Suprapubic skin (tissue), 4 donors: ENCODE data around the gene DNAH9. TPM values are rescaled to one million over a fixed set of nuclear protein-coding genes. Genes with fewer than 3 reads are reported as not detected.
A peak's percentile ranks its signal among the peaks of the same experiment; 100 is the strongest.

Experiments
- DNase-seq, 2 donors: peaks; one replicate each; pipeline ENCODE4 v3.0.0-alpha.2; 2019; ENCODE audit warnings: low spot score in 2 of 2
- H3K27ac ChIP-seq: fragments of 200-600 bp; sonication (generic); one replicate; pipeline ENCODE4 v1.5.1; 2019
- H3K27me3 ChIP-seq: fragments of 200-600 bp; sonication (generic); one replicate; pipeline ENCODE4 v1.5.1; 2019
- H3K36me3 ChIP-seq: fragments of 200-600 bp; sonication (generic); one replicate; pipeline ENCODE4 v1.5.1; 2019
- H3K4me1 ChIP-seq: fragments of 200-600 bp; sonication (generic); one replicate; pipeline ENCODE4 v1.5.1; 2019
- H3K4me3 ChIP-seq: fragments of 200-600 bp; sonication (generic); one replicate; pipeline ENCODE4 v1.5.1; 2019; ENCODE audit warnings: mild to moderate bottlenecking
- H3K9me3 ChIP-seq: fragments of 200-600 bp; sonication (generic); one replicate; pipeline ENCODE4 v1.5.1; 2019
- CTCF ChIP-seq, 2 donors: fragments of 200-600 bp in 1 of 2; fragments of 450-650 bp in 1 of 2; sonication (generic) in 1 of 2; IDR thresholded peaks; one replicate each; pipeline ENCODE4 v1.5.1; 2016 to 2019; ENCODE audit warnings: antibody characterized with exemption in 2 of 2, mild to moderate bottlenecking in 1 of 2, moderate library complexity in 1 of 2
- EP300 ChIP-seq: sonication (generic); formaldehyde crosslinking; IDR thresholded peaks from one replicate; pipeline ENCODE4 v1.6.1; 2017; ENCODE audit warnings: antibody characterized with exemption
- POLR2A ChIP-seq, 2 donors: fragments of 450-650 bp; IDR thresholded peaks; one replicate each; pipeline ENCODE4 v1.6.1; 2017; ENCODE audit warnings: antibody characterized with exemption in 2 of 2, mild to moderate bottlenecking in 2 of 2, moderate library complexity in 2 of 2
- POLR2AphosphoS5 ChIP-seq, 3 donors: sonication (generic); formaldehyde crosslinking; IDR thresholded peaks; one replicate each; pipeline ENCODE4 v1.6.1; 2017; ENCODE audit warnings: antibody characterized with exemption in 3 of 3
- WGBS: methylation state at CpG from one replicate; pipeline ENCODE4 v1.1.5; 2018; 5-methylcytosine and 5-hydroxymethylcytosine counted together
- total RNA-seq, 4 donors: library from RNA; depleted of rRNA; stranded (reverse); fragments of >200 nt; gene quantifications; one replicate each; pipeline ENCODE4 v1.1.0, GENCODE V29; 2016

The DNAH9 gene
- total RNA-seq, 4 donors from 2014 or later, result 3.0 to 14.2 (median 4.1) TPM

- WGBS, result 91% methylated on average over 4 of the region's 4 CpGs
- TF ChIP-seq POLR2A (IDR thresholded peaks at IDR 0.05), result no peak
- no peak for TF ChIP-seq EP300
- TF ChIP-seq CTCF (IDR thresholded peaks at IDR 0.05), result no peak
- TF ChIP-seq POLR2AphosphoS5 (IDR thresholded peaks at IDR 0.05), result no peak
- H3K4me3 ChIP-seq, result no peak overlapping the region
- H3K9me3 ChIP-seq, result no peaks in the 10 kb centered on the region
- H3K27ac ChIP-seq, result no peak overlapping the region
- H3K27me3 ChIP-seq, result no peaks in the 10 kb centered on the region
- H3K4me1 ChIP-seq, result peaks cover 11% of the 10 kb centered on the region
- peaks cover 30% of the 10 kb centered on the region for H3K36me3 ChIP-seq
- DNase-seq, result no peak
These were observed 383.6 kb downstream of the DNAH9 start for GRCh38 chr17:11981862-11982261.

GRCh38 chr17:11986179-11986941 is 388.1 kb downstream of the DNAH9 start:
- DNase-seq, result no peak
- TF ChIP-seq EP300 (no peak), CTCF (IDR thresholded peaks at IDR 0.05) (no peak), POLR2AphosphoS5 (IDR thresholded peaks at IDR 0.05) (no peak), POLR2A (IDR thresholded peaks at IDR 0.05) (no peak)
- peaks cover 21% of the 10 kb centered on the region for H3K4me1 ChIP-seq
- H3K4me3 ChIP-seq, result no peak overlapping the region
- no peaks in the 10 kb centered on the region for H3K27me3 ChIP-seq
- H3K9me3 ChIP-seq, result no peaks in the 10 kb centered on the region
- 82% methylated on average over 4 of the region's 4 CpGs for WGBS
- H3K36me3 ChIP-seq, result peaks cover 27% of the 10 kb centered on the region
- peak overlapping the region; percentile 12 for H3K27ac ChIP-seq

GRCh38 chr17:11986942-11987329 is 388.7 kb downstream of the DNAH9 start:
- Histone ChIP-seq H3K36me3 (peaks cover 31% of the 10 kb centered on the region), H3K9me3 (no peaks in the 10 kb centered on the region), H3K4me3 (no peak overlapping the region), H3K27ac (peak overlapping the region; percentile 12), H3K27me3 (no peaks in the 10 kb centered on the region), H3K4me1 (peaks cover 21% of the 10 kb centered on the region)
- 22% methylated on average over 5 of the region's 5 CpGs for WGBS
- TF ChIP-seq EP300, result no peak
- TF ChIP-seq CTCF (IDR thresholded peaks at IDR 0.05), result peak; percentile 41 to 44
- TF ChIP-seq POLR2A (IDR thresholded peaks at IDR 0.05), result no peak
- no peak for TF ChIP-seq POLR2AphosphoS5 (IDR thresholded peaks at IDR 0.05)
- no peak for DNase-seq

GRCh38 chr17:11990363-11990983 is 392.2 kb downstream of the DNAH9 start:
- WGBS, result 75% methylated on average over 7 of the region's 7 CpGs
- Histone ChIP-seq H3K27ac (no peak overlapping the region), H3K27me3 (no peaks in the 10 kb centered on the region), H3K4me1 (peaks cover 21% of the 10 kb centered on the region), H3K36me3 (peaks cover 27% of the 10 kb centered on the region), H3K4me3 (no peak overlapping the region), H3K9me3 (no peaks in the 10 kb centered on the region)
- DNase-seq, result no peak
- TF ChIP-seq POLR2AphosphoS5 (IDR thresholded peaks at IDR 0.05) (no peak), POLR2A (IDR thresholded peaks at IDR 0.05) (no peak), EP300 (no peak), CTCF (IDR thresholded peaks at IDR 0.05) (no peak)

- Histone ChIP-seq H3K27me3 (no peaks in the 10 kb centered on the region), H3K4me1 (peaks cover 22% of the 10 kb centered on the region), H3K36me3 (peaks cover 27% of the 10 kb centered on the region), H3K9me3 (no peaks in the 10 kb centered on the region), H3K27ac (no peak overlapping the region), H3K4me3 (no peak overlapping the region)
- no peak for DNase-seq
- TF ChIP-seq POLR2AphosphoS5 (IDR thresholded peaks at IDR 0.05) (no peak), EP300 (no peak), CTCF (IDR thresholded peaks at IDR 0.05) (no peak), POLR2A (IDR thresholded peaks at IDR 0.05) (no peak)
- WGBS, result 68% methylated on average over 4 of the region's 4 CpGs
These were observed 393.2 kb downstream of the DNAH9 start for GRCh38 chr17:11991461-11991860.
